ENCODE results near the gene PLD3. TPM values are rescaled to one million over a fixed set of nuclear protein-coding genes. Genes with fewer than 3 reads are reported as not detected.
"Not testable (repeated sequence)": the region's sequence is repeated elsewhere in the genome, so short reads cannot be mapped to it uniquely, and the experiment has no call there.

Gene PLD3
- total RNA-seq, 2 experiments from 2014 or later = 57.8 to 69.1 TPM

- intact Hi-C loops (cut with DNase I, micrococcal nuclease) = no loop called here
- H3K9me3 Mint-ChIP-seq (ENCODE audit: low read depth) = no peaks in the 10 kb centered on the region
- H3K27ac Mint-ChIP-seq = no peak overlapping the region
- DNase-seq (no peak), ATAC-seq (no peak)
- POLR2A ChIA-PET = no interaction called here
- no peaks in the 10 kb centered on the region for H3K27me3 Mint-ChIP-seq
- no peaks in the 10 kb centered on the region for H3K4me1 Mint-ChIP-seq
- CTCF ChIA-PET = interaction anchor here (0.7 to 1.8 kb wide), 4 partner anchors 11 to 335 kb away, joined by 3 to 7 read pairs (median 3); no protein-coding TSS in a partner anchor
- no peak overlapping the region for H3K4me3 Mint-ChIP-seq
- peaks cover 15% of the 10 kb centered on the region for H3K36me3 Mint-ChIP-seq (ENCODE audit: low read depth)
Measured at GRCh38 chr19:40315812-40316470, 32.6 kb upstream of the PLD3 start.

GRCh38 chr19:40317338-40317737 lies 31.2 kb upstream of the PLD3 start:
- Mint-ChIP-seq H3K4me1 (no peaks in the 10 kb centered on the region), H3K4me3 (no peak overlapping the region), H3K27me3 (no peaks in the 10 kb centered on the region), H3K36me3 (ENCODE audit: low read depth) (peaks cover 23% of the 10 kb centered on the region), H3K9me3 (ENCODE audit: low read depth) (no peaks in the 10 kb centered on the region), H3K27ac (no peak overlapping the region)
- ChIA-PET CTCF (interaction anchor here (0.5 to 1.8 kb wide), 2 partner anchors 12 to 206 kb away, joined by 3 to 7 read pairs; no protein-coding TSS in a partner anchor), POLR2A (no interaction called here)
- ATAC-seq (no peak), DNase-seq (no peak)
- intact Hi-C loops (cut with DNase I, micrococcal nuclease) = no loop called here

GRCh38 chr19:40320558-40320935 lies 27.9 kb upstream of the PLD3 start:
- H3K27ac Mint-ChIP-seq = no peak overlapping the region
- no peak overlapping the region for H3K4me3 Mint-ChIP-seq
- POLR2A ChIA-PET = no interaction called here
- no peaks in the 10 kb centered on the region for H3K27me3 Mint-ChIP-seq
- DNase-seq (no peak), ATAC-seq (no peak)
- CTCF ChIA-PET = interaction anchor here (1.2 kb wide), 1 partner anchor 15 kb away, joined by 4 read pairs; no protein-coding TSS in a partner anchor
- H3K4me1 Mint-ChIP-seq = no peaks in the 10 kb centered on the region
- intact Hi-C loops (cut with DNase I, micrococcal nuclease) = no loop called here
- no peaks in the 10 kb centered on the region for H3K9me3 Mint-ChIP-seq (ENCODE audit: low read depth)
- H3K36me3 Mint-ChIP-seq (ENCODE audit: low read depth) = peaks cover 34% of the 10 kb centered on the region

GRCh38 chr19:40321076-40321475 lies 27.4 kb upstream of the PLD3 start:
- no peaks in the 10 kb centered on the region for H3K4me1 Mint-ChIP-seq
- no peak overlapping the region for H3K4me3 Mint-ChIP-seq
- no peaks in the 10 kb centered on the region for H3K27me3 Mint-ChIP-seq
- H3K27ac Mint-ChIP-seq = no peak overlapping the region
- ChIA-PET CTCF (interaction anchor here (0.6 to 1.6 kb wide), 2 partner anchors 16 to 157 kb away, joined by 3 to 6 read pairs; no protein-coding TSS in a partner anchor), POLR2A (no interaction called here)
- DNase-seq (no peak), ATAC-seq (no peak)
- H3K36me3 Mint-ChIP-seq (ENCODE audit: low read depth) = peaks cover 37% of the 10 kb centered on the region
- H3K9me3 Mint-ChIP-seq (ENCODE audit: low read depth) = no peaks in the 10 kb centered on the region
- intact Hi-C loops (cut with DNase I, micrococcal nuclease) = no loop called here

- H3K4me3 Mint-ChIP-seq = no peak overlapping the region
- ATAC-seq (no peak), DNase-seq (no peak)
- no peaks in the 10 kb centered on the region for H3K4me1 Mint-ChIP-seq
- no peaks in the 10 kb centered on the region for H3K9me3 Mint-ChIP-seq (ENCODE audit: low read depth)
- ChIA-PET CTCF (interaction anchor here (0.6 to 1.6 kb wide), 2 partner anchors 17 to 157 kb away, joined by 3 to 6 read pairs; no protein-coding TSS in a partner anchor), POLR2A (no interaction called here)
- H3K36me3 Mint-ChIP-seq (ENCODE audit: low read depth) = peaks cover 43% of the 10 kb centered on the region
- H3K27me3 Mint-ChIP-seq = no peaks in the 10 kb centered on the region
- H3K27ac Mint-ChIP-seq = no peak overlapping the region
- intact Hi-C loops (cut with DNase I, micrococcal nuclease) = no loop called here
Measured at GRCh38 chr19:40321566-40322270, 26.8 kb upstream of the PLD3 start.

GRCh38 chr19:40322271-40322610 lies 26.3 kb upstream of the PLD3 start:
- Mint-ChIP-seq H3K36me3 (ENCODE audit: low read depth) (peaks cover 42% of the 10 kb centered on the region), H3K4me3 (no peak overlapping the region), H3K27me3 (no peaks in the 10 kb centered on the region), H3K9me3 (ENCODE audit: low read depth) (no peaks in the 10 kb centered on the region), H3K27ac (no peak overlapping the region), H3K4me1 (no peaks in the 10 kb centered on the region)
- no peak for ATAC-seq
- ChIA-PET POLR2A (no interaction called here), CTCF (interaction anchor here (1.6 kb wide), 1 partner anchor 17 kb away, joined by 6 read pairs; no protein-coding TSS in a partner anchor)
- intact Hi-C loops (cut with DNase I, micrococcal nuclease) = no loop called here
- DNase-seq = no peak

GRCh38 chr19:40322951-40323615 lies 25.4 kb upstream of the PLD3 start:
- Mint-ChIP-seq H3K4me1 (no peaks in the 10 kb centered on the region), H3K27ac (no peak overlapping the region), H3K27me3 (no peaks in the 10 kb centered on the region), H3K36me3 (ENCODE audit: low read depth) (peaks cover 45% of the 10 kb centered on the region), H3K4me3 (no peak overlapping the region), H3K9me3 (ENCODE audit: low read depth) (no peaks in the 10 kb centered on the region)
- CTCF ChIA-PET = no interaction called here
- ATAC-seq (no peak), DNase-seq (no peak)
- POLR2A ChIA-PET = no interaction called here
- intact Hi-C loops (cut with DNase I, micrococcal nuclease) = no loop called here

- Mint-ChIP-seq H3K27me3 (no peaks in the 10 kb centered on the region), H3K36me3 (ENCODE audit: low read depth) (peaks cover 46% of the 10 kb centered on the region), H3K4me1 (no peaks in the 10 kb centered on the region), H3K4me3 (no peak overlapping the region), H3K27ac (no peak overlapping the region), H3K9me3 (ENCODE audit: low read depth) (no peaks in the 10 kb centered on the region)
- ATAC-seq (no peak), DNase-seq (no peak)
- ChIA-PET CTCF (no interaction called here), POLR2A (no interaction called here)
- intact Hi-C loops (cut with DNase I, micrococcal nuclease) = no loop called here
Measured at GRCh38 chr19:40323705-40324104, 24.8 kb upstream of the PLD3 start.

GRCh38 chr19:40326201-40326600 lies 22.3 kb upstream of the PLD3 start:
- ChIA-PET CTCF (interaction anchor here (0.7 kb wide), 1 partner anchor 21 kb away, joined by 4 read pairs; no protein-coding TSS in a partner anchor), POLR2A (no interaction called here)
- intact Hi-C loops (cut with DNase I, micrococcal nuclease) = no loop called here
- H3K4me1 Mint-ChIP-seq = no peaks in the 10 kb centered on the region
- ATAC-seq (no peak), DNase-seq (no peak)
- peaks cover 48% of the 10 kb centered on the region for H3K36me3 Mint-ChIP-seq (ENCODE audit: low read depth)
- no peaks in the 10 kb centered on the region for H3K27me3 Mint-ChIP-seq
- no peak overlapping the region for H3K4me3 Mint-ChIP-seq
- no peak overlapping the region for H3K27ac Mint-ChIP-seq
- H3K9me3 Mint-ChIP-seq (ENCODE audit: low read depth) = no peaks in the 10 kb centered on the region

GRCh38 chr19:40331052-40331451 lies 17.4 kb upstream of the PLD3 start:
- Mint-ChIP-seq H3K27me3 (no peaks in the 10 kb centered on the region), H3K9me3 (ENCODE audit: low read depth) (no peaks in the 10 kb centered on the region), H3K4me3 (no peak overlapping the region), H3K4me1 (no peaks in the 10 kb centered on the region), H3K36me3 (ENCODE audit: low read depth) (peaks cover 46% of the 10 kb centered on the region), H3K27ac (no peak overlapping the region)
- intact Hi-C loops (cut with DNase I, micrococcal nuclease) = no loop called here
- DNase-seq (no peak), ATAC-seq (no peak)
- ChIA-PET POLR2A (no interaction called here), CTCF (interaction anchor here (0.6 to 1.2 kb wide), 2 partner anchors 168 to 332 kb away, joined by 3 read pairs; no protein-coding TSS in a partner anchor)

- intact Hi-C loops (cut with DNase I, micrococcal nuclease) = no loop called here
- H3K9me3 Mint-ChIP-seq (ENCODE audit: low read depth) = no peaks in the 10 kb centered on the region
- ChIA-PET POLR2A (no interaction called here), CTCF (no interaction called here)
- H3K27me3 Mint-ChIP-seq = no peaks in the 10 kb centered on the region
- H3K4me1 Mint-ChIP-seq = no peaks in the 10 kb centered on the region
- no peak for ATAC-seq
- peaks cover 39% of the 10 kb centered on the region for H3K36me3 Mint-ChIP-seq (ENCODE audit: low read depth)
- H3K27ac Mint-ChIP-seq = no peak overlapping the region
- no peak overlapping the region for H3K4me3 Mint-ChIP-seq
- no peak for DNase-seq
Measured at GRCh38 chr19:40332669-40333068, 15.8 kb upstream of the PLD3 start.

- POLR2A ChIA-PET; CTCF ChIA-PET; ATAC-seq; H3K27me3 Mint-ChIP-seq; H3K27ac Mint-ChIP-seq; H3K9me3 Mint-ChIP-seq (ENCODE audit: low read depth); DNase-seq; H3K4me1 Mint-ChIP-seq; intact Hi-C loops (cut with DNase I, micrococcal nuclease); H3K4me3 Mint-ChIP-seq: not testable (repeated sequence)
- H3K36me3 Mint-ChIP-seq (ENCODE audit: low read depth) = peaks cover 38% of the 10 kb centered on the region
Measured at GRCh38 chr19:40333083-40333482, 15.4 kb upstream of the PLD3 start.
